Measurements from ENCODE around the gene PSORS1C1. TPM values are rescaled to one million over a fixed set of nuclear protein-coding genes. Genes with fewer than 3 reads are reported as not detected.

PSORS1C1 gene
- polyA plus RNA-seq, 1 donor (not counting 4 experiments of a cell fraction or from before 2014, with no cell fraction given), result 5.7 TPM

DNA sequence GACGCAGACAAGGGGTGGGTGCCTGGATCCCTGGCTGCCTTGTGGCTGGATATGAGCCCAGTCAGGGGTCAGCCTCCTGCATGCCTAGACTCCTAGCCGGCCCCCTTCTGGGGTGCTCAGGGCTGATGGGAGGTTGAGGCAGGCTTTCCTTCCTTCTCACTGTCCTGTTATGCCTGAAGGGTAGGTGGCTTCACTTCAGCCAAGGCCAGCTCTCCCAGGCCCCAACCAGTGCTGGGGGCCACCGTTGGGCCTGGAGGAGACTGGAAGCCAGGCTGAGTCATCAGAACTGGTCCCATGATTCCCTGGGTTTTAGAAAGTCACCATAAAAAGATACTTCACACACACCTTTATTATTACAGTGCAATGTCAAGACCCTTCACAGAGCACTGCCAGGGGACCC, 58.8 kb downstream of the PSORS1C1 start:
- peaks cover 17% of the 10 kb centered on the region for H3K4me1 ChIP-seq (ENCODE audit: control insufficient read depth, extremely low read depth, insufficient read depth, low read length)
- H3K4me2 ChIP-seq (ENCODE audit: control insufficient read depth, extremely low read depth, insufficient read depth, low read depth, low read length), result no peak overlapping the region
- FAIRE-seq (no peak), DNase-seq (ENCODE audit: low read depth, low spot score) (no peak)
- dilution Hi-C loops (cut with MboI; ENCODE audit: extremely low pct_ligation_motif_present, low sequenced_read_pairs), result no loop called here
- no peak overlapping the region for H2AFZ ChIP-seq (ENCODE audit: control insufficient read depth, low read length)
- H3K9me1 ChIP-seq (ENCODE audit: control insufficient read depth, extremely low read depth, insufficient read depth, low read length), result no peaks in the 10 kb centered on the region
- no peak overlapping the region for H3K27ac ChIP-seq (ENCODE audit: control insufficient read depth, insufficient read depth, low read length)
- H3K4me3 ChIP-seq (ENCODE audit: control insufficient read depth in 2 of 3, extremely low read depth in 1 of 3, insufficient read depth in 2 of 3, low read depth in 1 of 3, low read length in 3 of 3), result no peak overlapping the region
- TF ChIP-seq EZH2 (IDR thresholded peaks at IDR 0.05; ENCODE audit: low read length), result no peak
- TF ChIP-seq CTCF (optimal IDR thresholded peaks at IDR 0.05 in 1 of 3, IDR thresholded peaks at IDR 0.05 in 1 of 3, conservative IDR thresholded peaks at IDR 0.05 in 1 of 3; ENCODE audit: extremely low read depth in 1 of 3, insufficient read depth in 2 of 3, low read length in 3 of 3), result no peak
- H3K79me2 ChIP-seq (ENCODE audit: control insufficient read depth, insufficient read depth, low read length), result no peaks in the 10 kb centered on the region
- no peaks in the 10 kb centered on the region for H3K36me3 ChIP-seq (ENCODE audit: control insufficient read depth in 2 of 2, extremely low read depth in 1 of 2, insufficient read depth in 2 of 2, low read length in 2 of 2)
- no peaks in the 10 kb centered on the region for H3K9me3 ChIP-seq (ENCODE audit: control insufficient read depth, low read depth, low read length)
- H4K20me1 ChIP-seq (ENCODE audit: control insufficient read depth, extremely low read depth, insufficient read depth, low read length), result no peaks in the 10 kb centered on the region
- no peak overlapping the region for H3K9ac ChIP-seq (ENCODE audit: control insufficient read depth, extremely low read depth, insufficient read depth, low read length)
- no peaks in the 10 kb centered on the region for H3K27me3 ChIP-seq (ENCODE audit: control insufficient read depth, extremely low read depth, insufficient read depth, low read length)

GRCh38 chr6:31174378-31174777, 59.8 kb downstream of the PSORS1C1 start:
- dilution Hi-C loops (cut with MboI; ENCODE audit: extremely low pct_ligation_motif_present, low sequenced_read_pairs), result no loop called here
- H2AFZ ChIP-seq (ENCODE audit: control insufficient read depth, low read length), result no peak overlapping the region
- no peaks in the 10 kb centered on the region for H3K9me3 ChIP-seq (ENCODE audit: control insufficient read depth, low read depth, low read length)
- H3K9me1 ChIP-seq (ENCODE audit: control insufficient read depth, extremely low read depth, insufficient read depth, low read length), result no peaks in the 10 kb centered on the region
- no peaks in the 10 kb centered on the region for H3K27me3 ChIP-seq (ENCODE audit: control insufficient read depth, extremely low read depth, insufficient read depth, low read length)
- DNase-seq (ENCODE audit: low read depth, low spot score), result no peak
- no peak overlapping the region for H3K4me2 ChIP-seq (ENCODE audit: control insufficient read depth, extremely low read depth, insufficient read depth, low read depth, low read length)
- FAIRE-seq, result no peak
- no peak overlapping the region for H3K9ac ChIP-seq (ENCODE audit: control insufficient read depth, extremely low read depth, insufficient read depth, low read length)
- H3K4me1 ChIP-seq (ENCODE audit: control insufficient read depth, extremely low read depth, insufficient read depth, low read length), result peaks cover 22% of the 10 kb centered on the region
- H4K20me1 ChIP-seq (ENCODE audit: control insufficient read depth, extremely low read depth, insufficient read depth, low read length), result no peaks in the 10 kb centered on the region
- H3K27ac ChIP-seq (ENCODE audit: control insufficient read depth, insufficient read depth, low read length), result no peak overlapping the region
- no peak for TF ChIP-seq CTCF (optimal IDR thresholded peaks at IDR 0.05 in 1 of 3, IDR thresholded peaks at IDR 0.05 in 1 of 3, conservative IDR thresholded peaks at IDR 0.05 in 1 of 3; ENCODE audit: extremely low read depth in 1 of 3, insufficient read depth in 2 of 3, low read length in 3 of 3)
- no peak for TF ChIP-seq EZH2 (IDR thresholded peaks at IDR 0.05; ENCODE audit: low read length)
- H3K36me3 ChIP-seq (ENCODE audit: control insufficient read depth in 2 of 2, extremely low read depth in 1 of 2, insufficient read depth in 2 of 2, low read length in 2 of 2), result no peaks in the 10 kb centered on the region
- no peak overlapping the region for H3K4me3 ChIP-seq (ENCODE audit: control insufficient read depth in 2 of 3, extremely low read depth in 1 of 3, insufficient read depth in 2 of 3, low read depth in 1 of 3, low read length in 3 of 3)
- no peaks in the 10 kb centered on the region for H3K79me2 ChIP-seq (ENCODE audit: control insufficient read depth, insufficient read depth, low read length)

Measured in keratinocyte (primary cell).